ENCODE data around the gene BUD13. TPM values are rescaled to one million over a fixed set of nuclear protein-coding genes. Genes with fewer than 3 reads are reported as not detected.

The BUD13 gene
- total RNA-seq, 5 donors from 2014 or later (not counting 1 experiment from before 2014, with no cell fraction given) = 9.8 to 23.0 (median 20.5) TPM

GRCh38 chr11:116794851-116795250, 22.1 kb upstream of the BUD13 start:
- Mint-ChIP-seq H3K9me3 (no peaks in the 10 kb centered on the region), H3K27ac (no peak overlapping the region), H3K36me3 (no peaks in the 10 kb centered on the region), H3K27me3 (peaks cover 1 to 4% of the 10 kb centered on the region in 2 donors), H3K4me1 (peaks cover 7 to 10% (median 10%) of the 10 kb centered on the region in 3 donors), H3K4me3 (no peak overlapping the region)
- ATAC-seq (replicated peaks in 1 of 4) = no peak
- ChIA-PET CTCF (interaction anchor here in 1 of 2 donors (0.6 kb wide), 1 partner anchor 191 kb away, joined by 3 read pairs; no protein-coding TSS in a partner anchor), POLR2A (no interaction called here)
- 90% methylated on average over 2 of the region's 2 CpGs for WGBS (ENCODE audit: insufficient coverage)
- Histone ChIP-seq H3K4me1 (ENCODE audit: control insufficient read depth in 1 of 2, extremely low read depth in 1 of 2, insufficient read depth in 2 of 2, low read length in 2 of 2) (peaks cover 0 to 13% of the 10 kb centered on the region in 2 experiments), H3K9me3 (no peaks in the 10 kb centered on the region), H3K27me3 (replicated peaks in 1 of 2; ENCODE audit: control insufficient read depth in 2 of 2, extremely low read depth in 1 of 2, insufficient read depth in 2 of 2, low read length in 1 of 2) (peaks cover 0 to 11% of the 10 kb centered on the region in 2 experiments), H3K36me3 (ENCODE audit: control insufficient read depth in 2 of 2, extremely low read depth in 1 of 2, insufficient read depth in 1 of 2, low read length in 1 of 2) (no peaks in the 10 kb centered on the region), H3K4me3 (ENCODE audit: control insufficient read depth in 1 of 2, extremely low read depth in 1 of 2, low read length in 1 of 2) (no peak overlapping the region), H3K27ac (ENCODE audit: low read length) (no peak overlapping the region)
- DNase-seq = no peak

GRCh38 chr11:116793772-116794097, 20.9 kb upstream of the BUD13 start:
- Mint-ChIP-seq H3K27me3 (peaks cover 0 to 4% of the 10 kb centered on the region in 2 donors), H3K27ac (no peak overlapping the region), H3K36me3 (no peaks in the 10 kb centered on the region), H3K4me1 (peaks cover 11 to 15% (median 13%) of the 10 kb centered on the region in 3 donors), H3K9me3 (no peaks in the 10 kb centered on the region), H3K4me3 (no peak overlapping the region)
- Histone ChIP-seq H3K4me1 (ENCODE audit: control insufficient read depth in 1 of 2, extremely low read depth in 1 of 2, insufficient read depth in 2 of 2, low read length in 2 of 2) (peaks cover 0 to 16% of the 10 kb centered on the region in 2 experiments), H3K27me3 (replicated peaks in 1 of 2; ENCODE audit: control insufficient read depth in 2 of 2, extremely low read depth in 1 of 2, insufficient read depth in 2 of 2, low read length in 1 of 2) (peaks cover 0 to 11% of the 10 kb centered on the region in 2 experiments), H3K4me3 (ENCODE audit: control insufficient read depth in 1 of 2, extremely low read depth in 1 of 2, low read length in 1 of 2) (no peak overlapping the region), H3K36me3 (ENCODE audit: control insufficient read depth in 2 of 2, extremely low read depth in 1 of 2, insufficient read depth in 1 of 2, low read length in 1 of 2) (no peaks in the 10 kb centered on the region), H3K27ac (ENCODE audit: low read length) (no peak overlapping the region), H3K9me3 (no peaks in the 10 kb centered on the region)
- ATAC-seq (replicated peaks in 1 of 4) = peak in 1 of 4 experiments; percentile 31
- no peak for DNase-seq
- 100% methylated on average over 1 of the region's 1 CpG for WGBS (ENCODE audit: insufficient coverage)
- CTCF ChIA-PET = interaction anchor here in 1 of 2 donors (0.6 to 1.6 kb wide), 3 partner anchors 306 to 448 kb away, joined by 3 to 5 read pairs (median 5); no protein-coding TSS in a partner anchor
- POLR2A ChIA-PET = interaction anchor here in 1 of 2 donors (0.6 kb wide), 1 partner anchor 323 kb away, joined by 5 read pairs; no protein-coding TSS in a partner anchor

- Histone ChIP-seq H3K27me3 (replicated peaks in 1 of 2; ENCODE audit: control insufficient read depth in 2 of 2, extremely low read depth in 1 of 2, insufficient read depth in 2 of 2, low read length in 1 of 2) (peaks cover 0 to 11% of the 10 kb centered on the region in 2 experiments), H3K4me1 (ENCODE audit: control insufficient read depth in 1 of 2, extremely low read depth in 1 of 2, insufficient read depth in 2 of 2, low read length in 2 of 2) (peaks cover 0 to 23% of the 10 kb centered on the region in 2 experiments), H3K4me3 (ENCODE audit: control insufficient read depth in 1 of 2, extremely low read depth in 1 of 2, low read length in 1 of 2) (no peak overlapping the region), H3K9me3 (no peaks in the 10 kb centered on the region), H3K36me3 (ENCODE audit: control insufficient read depth in 2 of 2, extremely low read depth in 1 of 2, insufficient read depth in 1 of 2, low read length in 1 of 2) (no peaks in the 10 kb centered on the region), H3K27ac (ENCODE audit: low read length) (no peak overlapping the region)
- H3K27ac Mint-ChIP-seq = no peak overlapping the region
- H3K36me3 Mint-ChIP-seq = no peaks in the 10 kb centered on the region
- POLR2A ChIA-PET = interaction anchor here in 1 of 2 donors (0.6 kb wide), 1 partner anchor 324 kb away, joined by 5 read pairs; no protein-coding TSS in a partner anchor
- H3K4me3 Mint-ChIP-seq = no peak overlapping the region
- no peak for ATAC-seq (replicated peaks in 1 of 4)
- H3K4me1 Mint-ChIP-seq = peaks cover 17 to 21% (median 19%) of the 10 kb centered on the region in 3 donors
- no peaks in the 10 kb centered on the region for H3K9me3 Mint-ChIP-seq
- H3K27me3 Mint-ChIP-seq = peaks cover 0 to 4% of the 10 kb centered on the region in 2 donors
- DNase-seq = no peak
- WGBS (ENCODE audit: insufficient coverage) = 95% methylated on average over 5 of the region's 8 CpGs
- CTCF ChIA-PET = interaction anchor here (0.6 to 1.6 kb wide), 4 partner anchors 43 to 448 kb away, joined by 3 to 5 read pairs (median 4); no protein-coding TSS in a partner anchor
Observed at GRCh38 chr11:116792869-116793771, 20.3 kb upstream of the BUD13 start.

GRCh38 chr11:116792144-116792868, 19.5 kb upstream of the BUD13 start:
- no peak for ATAC-seq (replicated peaks in 1 of 4)
- Mint-ChIP-seq H3K27me3 (peaks cover 0 to 4% of the 10 kb centered on the region in 2 donors), H3K4me1 (peaks cover 21 to 25% (median 23%) of the 10 kb centered on the region in 3 donors), H3K9me3 (no peaks in the 10 kb centered on the region), H3K36me3 (no peaks in the 10 kb centered on the region), H3K27ac (no peak overlapping the region), H3K4me3 (no peak overlapping the region)
- DNase-seq = no peak
- POLR2A ChIA-PET = interaction anchor here in 1 of 2 donors (1.5 kb wide), 1 partner anchor 43 kb away, joined by 3 read pairs; no protein-coding TSS in a partner anchor
- Histone ChIP-seq H3K4me3 (ENCODE audit: control insufficient read depth in 1 of 2, extremely low read depth in 1 of 2, low read length in 1 of 2) (no peak overlapping the region), H3K4me1 (ENCODE audit: control insufficient read depth in 1 of 2, extremely low read depth in 1 of 2, insufficient read depth in 2 of 2, low read length in 2 of 2) (peaks cover 1 to 26% of the 10 kb centered on the region in 2 experiments), H3K27ac (ENCODE audit: low read length) (no peak overlapping the region), H3K36me3 (ENCODE audit: control insufficient read depth in 2 of 2, extremely low read depth in 1 of 2, insufficient read depth in 1 of 2, low read length in 1 of 2) (no peaks in the 10 kb centered on the region), H3K9me3 (no peaks in the 10 kb centered on the region), H3K27me3 (replicated peaks in 1 of 2; ENCODE audit: control insufficient read depth in 2 of 2, extremely low read depth in 1 of 2, insufficient read depth in 2 of 2, low read length in 1 of 2) (peaks cover 0 to 11% of the 10 kb centered on the region in 2 experiments)
- CTCF ChIA-PET = interaction anchor here (1.2 to 3.0 kb wide), 5 partner anchors 44 to 313 kb away, joined by 3 to 38 read pairs (median 5); no protein-coding TSS in a partner anchor
- WGBS (ENCODE audit: insufficient coverage) = 85% methylated on average over 5 of the region's 8 CpGs

GRCh38 chr11:116791813-116792143, 19.0 kb upstream of the BUD13 start, which contains the start of gene APOA5:
Gene APOA5 (minus strand): TSS chr11:116791879. CDS start chr11:116791860, 19 bp downstream.
- peaks cover 3% of the 10 kb centered on the region for H3K36me3 Mint-ChIP-seq
- Histone ChIP-seq H3K27me3 (replicated peaks in 1 of 2; ENCODE audit: control insufficient read depth in 2 of 2, extremely low read depth in 1 of 2, insufficient read depth in 2 of 2, low read length in 1 of 2) (peaks cover 0 to 11% of the 10 kb centered on the region in 2 experiments), H3K9me3 (no peaks in the 10 kb centered on the region), H3K4me1 (ENCODE audit: control insufficient read depth in 1 of 2, extremely low read depth in 1 of 2, insufficient read depth in 2 of 2, low read length in 2 of 2) (peaks cover 6 to 31% of the 10 kb centered on the region in 2 experiments), H3K4me3 (ENCODE audit: control insufficient read depth in 1 of 2, extremely low read depth in 1 of 2, low read length in 1 of 2) (peak within 1 kb of the TSS in 1 of 2 donors; percentile 40), H3K27ac (ENCODE audit: low read length) (no peak within 1 kb of the TSS), H3K36me3 (ENCODE audit: control insufficient read depth in 2 of 2, extremely low read depth in 1 of 2, insufficient read depth in 1 of 2, low read length in 1 of 2) (peaks cover 0 to under 1% of the 10 kb centered on the region in 2 donors)
- CTCF ChIA-PET = interaction anchor here (0.5 to 3.0 kb wide), 17 partner anchors 12 to 439 kb away, joined by 3 to 38 read pairs (median 4); partner anchors contain the start of gene SIDT2 (in 1 of the 2)
- DNase-seq (no peak), ATAC-seq (replicated peaks in 1 of 4) (no peak)
- H3K27ac Mint-ChIP-seq = peak within 1 kb of the TSS in 1 of 2 donors; percentile 16
- WGBS (ENCODE audit: insufficient coverage) = 91% methylated on average over 4 of the region's 7 CpGs
- peaks cover 0 to 4% of the 10 kb centered on the region in 2 donors for H3K27me3 Mint-ChIP-seq
- peaks cover 26 to 31% (median 28%) of the 10 kb centered on the region in 3 donors for H3K4me1 Mint-ChIP-seq
- H3K9me3 Mint-ChIP-seq = no peaks in the 10 kb centered on the region
- POLR2A ChIA-PET = interaction anchor here (0.7 to 1.5 kb wide), 2 partner anchors 44 to 286 kb away, joined by 3 read pairs; no protein-coding TSS in a partner anchor
- H3K4me3 Mint-ChIP-seq = peak within 1 kb of the TSS in 2 of 3 donors; percentile 31 to 41
